ENCODE measurements around the gene PTPRN2. TPM values are rescaled to one million over a fixed set of nuclear protein-coding genes. Genes with fewer than 3 reads are reported as not detected.

PTPRN2 gene
- total and polyA plus RNA-seq, 8 donors: 12.2 to 49.2 (median 31.8) TPM

- ATAC-seq: peak in 3 of 4 donors; percentile 45 to 87 (median 58)
- Histone ChIP-seq H3K9me3 (no peaks in the 10 kb centered on the region), H3K27me3 (no peaks in the 10 kb centered on the region), H3K27ac (no peak overlapping the region), H3K4me3 (no peak overlapping the region), H3K36me3 (no peaks in the 10 kb centered on the region), H3K4me1 (no peaks in the 10 kb centered on the region)
- no peak for TF ChIP-seq CTCF (IDR thresholded peaks at IDR 0.05)
- intact Hi-C loops (cut with DNase I): no loop called here
- WGBS, 2 donors: 26 to 30% methylated on average over 33 of the region's 33 CpGs
- peak in 2 of 6 donors; percentile 15 to 22 for DNase-seq
- FAIRE-seq: no peak
Observed at GRCh38 chr7:157497744-157498651, 1089.6 kb downstream of the PTPRN2 start.

DNA sequence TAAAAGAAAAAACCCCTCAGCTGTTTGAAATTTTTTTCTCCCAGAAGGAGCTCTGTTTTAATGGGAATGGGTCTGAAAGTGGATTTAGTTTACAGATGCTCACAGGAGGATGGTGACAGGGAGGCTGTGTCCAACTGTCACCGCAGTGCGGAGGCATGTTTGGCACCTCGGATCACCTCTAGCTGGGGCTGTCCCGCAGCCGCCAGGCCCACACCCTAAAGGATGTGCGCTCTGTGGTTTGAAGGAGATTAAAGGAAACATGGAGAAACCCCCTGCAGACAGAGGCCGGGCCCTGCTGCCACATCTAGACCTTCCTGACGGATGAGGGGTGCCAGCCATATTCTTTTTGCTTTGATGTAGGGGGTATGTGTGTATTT is 1090.3 kb downstream of the PTPRN2 start:
- no peaks in the 10 kb centered on the region for H3K27me3 ChIP-seq
- no peak for FAIRE-seq
- no peaks in the 10 kb centered on the region for H3K9me3 ChIP-seq
- H3K36me3 ChIP-seq: no peaks in the 10 kb centered on the region
- H3K4me3 ChIP-seq: no peak overlapping the region
- no peaks in the 10 kb centered on the region for H3K4me1 ChIP-seq
- ATAC-seq: no peak
- intact Hi-C loops (cut with DNase I): no loop called here
- WGBS, 2 donors: 65 to 68% methylated on average over 8 of the region's 8 CpGs
- no peak for DNase-seq
- no peak overlapping the region for H3K27ac ChIP-seq
- no peak for TF ChIP-seq CTCF (IDR thresholded peaks at IDR 0.05)

DNA sequence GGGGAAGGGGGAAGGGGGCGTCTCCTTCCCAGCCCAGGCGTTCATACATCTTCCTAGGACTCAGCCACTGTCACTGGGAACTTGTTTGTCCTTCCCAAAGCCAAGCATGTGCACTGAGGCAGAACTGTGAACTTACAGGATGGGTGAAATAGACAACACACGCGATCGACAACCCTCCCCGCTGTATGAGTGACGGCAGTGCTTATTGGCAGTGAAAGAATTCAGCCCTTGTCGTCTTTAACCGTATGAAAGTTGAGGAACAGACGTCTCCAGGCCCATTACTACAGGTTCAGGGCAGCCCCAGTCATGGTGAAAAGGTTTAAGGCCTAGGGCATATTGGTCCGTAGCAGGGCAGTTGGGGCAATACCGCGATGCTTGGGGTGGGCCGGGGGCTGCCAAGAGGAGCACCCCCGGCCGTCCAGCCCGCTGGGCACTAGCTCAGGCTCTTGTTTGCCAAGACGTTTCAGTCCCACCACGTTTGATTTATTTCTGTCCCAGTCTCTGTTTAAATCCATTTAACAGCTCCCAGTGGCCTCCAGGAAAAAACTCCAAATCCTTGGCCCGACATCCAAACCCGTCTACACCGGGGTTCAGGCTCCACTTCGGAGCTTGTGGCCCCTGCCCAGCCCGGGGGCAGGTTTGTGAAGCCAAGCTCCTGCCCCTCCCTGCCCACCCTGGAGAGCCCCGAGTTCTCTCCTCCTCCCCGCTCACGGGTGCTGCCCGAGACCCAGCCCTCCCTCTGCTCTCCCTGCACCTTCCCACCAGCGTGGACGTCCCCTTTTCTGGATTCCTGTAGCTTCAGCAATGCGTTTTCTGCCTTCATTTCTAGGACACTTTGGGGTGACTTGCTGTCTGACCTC is 1091.0 kb downstream of the PTPRN2 start:
- ATAC-seq (no peak), DNase-seq (no peak), FAIRE-seq (no peak)
- WGBS, 2 donors: 66 to 67% methylated on average over 31 of the region's 31 CpGs
- no peak overlapping the region for H3K27ac ChIP-seq
- no peak overlapping the region for H3K4me3 ChIP-seq
- H3K4me1 ChIP-seq: no peaks in the 10 kb centered on the region
- H3K27me3 ChIP-seq: no peaks in the 10 kb centered on the region
- no peak for TF ChIP-seq CTCF (IDR thresholded peaks at IDR 0.05)
- no peaks in the 10 kb centered on the region for H3K36me3 ChIP-seq
- no peaks in the 10 kb centered on the region for H3K9me3 ChIP-seq
- intact Hi-C loops (cut with DNase I): no loop called here

- DNase-seq (no peak), ATAC-seq (no peak), FAIRE-seq (no peak)
- WGBS, 2 donors: 76 to 79% methylated on average over 13 of the region's 13 CpGs
- Histone ChIP-seq H3K9me3 (no peaks in the 10 kb centered on the region), H3K36me3 (no peaks in the 10 kb centered on the region), H3K4me1 (no peaks in the 10 kb centered on the region), H3K27ac (no peak overlapping the region), H3K27me3 (no peaks in the 10 kb centered on the region), H3K4me3 (no peak overlapping the region)
- intact Hi-C loops (cut with DNase I): no loop called here
- no peak for TF ChIP-seq CTCF (IDR thresholded peaks at IDR 0.05)
Observed at GRCh38 chr7:157495594-157495993, 1092.0 kb downstream of the PTPRN2 start.
